ENCODE data around the gene PLCB3. TPM values are rescaled to one million over a fixed set of nuclear protein-coding genes. Genes with fewer than 3 reads are reported as not detected.
"Not testable (repeated sequence)": the region's sequence is repeated elsewhere in the genome, so short reads cannot be mapped to it uniquely, and the experiment has no call there.

PLCB3 gene
- total RNA-seq, 1 donor, result 25.3 TPM

DNA sequence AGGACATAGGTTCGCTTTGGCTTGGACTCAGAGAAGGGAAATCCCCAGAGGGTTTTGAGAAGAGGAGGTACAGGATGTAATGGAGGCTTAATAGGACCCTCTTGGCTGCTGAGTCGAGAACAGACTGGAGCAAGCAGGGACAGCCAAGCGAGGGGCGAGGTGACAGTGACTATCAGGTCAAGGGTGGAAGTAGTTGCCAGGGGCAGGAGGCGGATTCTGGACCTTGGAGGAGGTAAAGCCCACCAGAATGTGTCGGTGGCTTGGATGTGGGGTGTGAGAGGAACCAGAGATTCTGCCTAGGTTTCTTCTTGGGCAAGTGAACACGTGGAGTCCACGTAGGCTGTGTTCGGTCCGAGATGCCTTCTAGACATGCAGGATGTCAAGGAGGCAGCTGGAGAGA is 61.6 kb downstream of the PLCB3 start:
- no peak overlapping the region for H3K4me2 ChIP-seq (ENCODE audit: insufficient read depth, low read length)
- H3K79me2 ChIP-seq (ENCODE audit: insufficient read depth, low read length), result peaks cover 22% of the 10 kb centered on the region
- H2AFZ ChIP-seq (ENCODE audit: low read length), result no peak overlapping the region
- TF ChIP-seq CTCF (IDR thresholded peaks at IDR 0.05; ENCODE audit: extremely low read depth, low read depth, low read length), result no peak
- peaks cover 5% of the 10 kb centered on the region for H3K4me1 ChIP-seq (ENCODE audit: insufficient read depth, low read length)
- peaks cover 13% of the 10 kb centered on the region for H3K36me3 ChIP-seq (ENCODE audit: insufficient read depth, low read length)
- no peaks in the 10 kb centered on the region for H4K20me1 ChIP-seq (ENCODE audit: insufficient read depth, low read length)
- H3K4me3 ChIP-seq (ENCODE audit: insufficient read depth, low read length), result no peak overlapping the region
- H3K27me3 ChIP-seq (ENCODE audit: insufficient read depth, low read length), result no peaks in the 10 kb centered on the region
- H3K27ac ChIP-seq (ENCODE audit: low read depth, low read length), result no peak overlapping the region
- no peak for DNase-seq (ENCODE audit: insufficient read length, low spot score, missing footprints)
- no peaks in the 10 kb centered on the region for H3K9me3 ChIP-seq (ENCODE audit: low read depth, low read length)

GRCh38 chr11:64313491-64314145 is 62.3 kb downstream of the PLCB3 start:
- H3K4me2 ChIP-seq (ENCODE audit: insufficient read depth, low read length), result no peak overlapping the region
- H4K20me1 ChIP-seq (ENCODE audit: insufficient read depth, low read length), result no peaks in the 10 kb centered on the region
- no peaks in the 10 kb centered on the region for H3K9me3 ChIP-seq (ENCODE audit: low read depth, low read length)
- peaks cover 27% of the 10 kb centered on the region for H3K79me2 ChIP-seq (ENCODE audit: insufficient read depth, low read length)
- DNase-seq (ENCODE audit: insufficient read length, low spot score, missing footprints), result peak; percentile 22
- H3K4me1 ChIP-seq (ENCODE audit: insufficient read depth, low read length), result peaks cover 5% of the 10 kb centered on the region
- no peak overlapping the region for H3K27ac ChIP-seq (ENCODE audit: low read depth, low read length)
- H3K36me3 ChIP-seq (ENCODE audit: insufficient read depth, low read length), result peaks cover 13% of the 10 kb centered on the region
- no peaks in the 10 kb centered on the region for H3K27me3 ChIP-seq (ENCODE audit: insufficient read depth, low read length)
- no peak overlapping the region for H2AFZ ChIP-seq (ENCODE audit: low read length)
- TF ChIP-seq CTCF (IDR thresholded peaks at IDR 0.05; ENCODE audit: extremely low read depth, low read depth, low read length), result no peak
- no peak overlapping the region for H3K4me3 ChIP-seq (ENCODE audit: insufficient read depth, low read length)

DNA sequence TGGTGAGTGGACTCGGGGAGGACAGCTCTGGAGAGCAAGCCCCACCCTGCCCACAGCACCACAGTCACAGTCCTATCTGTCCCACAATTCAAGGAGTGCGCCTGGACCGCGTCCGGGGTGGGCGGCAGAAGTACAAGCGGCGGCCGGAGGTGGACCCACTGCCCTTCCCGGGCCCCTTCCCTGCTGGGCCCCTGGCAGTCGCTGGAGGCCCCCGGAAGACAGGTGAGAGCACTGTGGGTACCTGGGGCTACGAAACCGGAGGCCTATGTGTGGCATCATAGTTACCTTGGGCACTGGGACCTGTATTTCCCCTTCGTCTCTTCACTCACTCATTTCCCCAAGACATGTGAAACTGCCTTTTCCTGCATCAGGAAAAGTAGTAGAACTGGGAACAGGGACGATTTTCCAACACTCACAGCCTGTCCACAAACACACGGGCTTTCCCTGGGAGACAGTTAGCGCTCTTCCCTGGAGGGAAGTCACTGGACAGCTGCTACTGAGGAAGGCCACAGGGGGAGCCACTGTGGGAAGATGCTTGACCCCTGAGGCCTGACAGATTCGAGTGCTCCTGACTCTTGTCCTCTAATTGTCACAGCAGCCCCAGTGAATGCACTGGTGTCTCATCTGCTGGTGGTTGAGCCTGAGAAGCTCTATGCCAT is 62.9 kb downstream of the PLCB3 start:
- peak; percentile 36 for TF ChIP-seq CTCF (IDR thresholded peaks at IDR 0.05; ENCODE audit: extremely low read depth, low read depth, low read length)
- no peak overlapping the region for H3K4me2 ChIP-seq (ENCODE audit: insufficient read depth, low read length)
- no peaks in the 10 kb centered on the region for H3K9me3 ChIP-seq (ENCODE audit: low read depth, low read length)
- H3K4me1 ChIP-seq (ENCODE audit: insufficient read depth, low read length), result peaks cover 10% of the 10 kb centered on the region
- H4K20me1 ChIP-seq (ENCODE audit: insufficient read depth, low read length), result no peaks in the 10 kb centered on the region
- H3K36me3 ChIP-seq (ENCODE audit: insufficient read depth, low read length), result peaks cover 13% of the 10 kb centered on the region
- H3K27ac ChIP-seq (ENCODE audit: low read depth, low read length), result no peak overlapping the region
- H2AFZ ChIP-seq (ENCODE audit: low read length), result no peak overlapping the region
- H3K4me3 ChIP-seq (ENCODE audit: insufficient read depth, low read length), result no peak overlapping the region
- no peaks in the 10 kb centered on the region for H3K27me3 ChIP-seq (ENCODE audit: insufficient read depth, low read length)
- DNase-seq (ENCODE audit: insufficient read length, low spot score, missing footprints), result peak; percentile 72
- H3K79me2 ChIP-seq (ENCODE audit: insufficient read depth, low read length), result peaks cover 33% of the 10 kb centered on the region

DNA sequence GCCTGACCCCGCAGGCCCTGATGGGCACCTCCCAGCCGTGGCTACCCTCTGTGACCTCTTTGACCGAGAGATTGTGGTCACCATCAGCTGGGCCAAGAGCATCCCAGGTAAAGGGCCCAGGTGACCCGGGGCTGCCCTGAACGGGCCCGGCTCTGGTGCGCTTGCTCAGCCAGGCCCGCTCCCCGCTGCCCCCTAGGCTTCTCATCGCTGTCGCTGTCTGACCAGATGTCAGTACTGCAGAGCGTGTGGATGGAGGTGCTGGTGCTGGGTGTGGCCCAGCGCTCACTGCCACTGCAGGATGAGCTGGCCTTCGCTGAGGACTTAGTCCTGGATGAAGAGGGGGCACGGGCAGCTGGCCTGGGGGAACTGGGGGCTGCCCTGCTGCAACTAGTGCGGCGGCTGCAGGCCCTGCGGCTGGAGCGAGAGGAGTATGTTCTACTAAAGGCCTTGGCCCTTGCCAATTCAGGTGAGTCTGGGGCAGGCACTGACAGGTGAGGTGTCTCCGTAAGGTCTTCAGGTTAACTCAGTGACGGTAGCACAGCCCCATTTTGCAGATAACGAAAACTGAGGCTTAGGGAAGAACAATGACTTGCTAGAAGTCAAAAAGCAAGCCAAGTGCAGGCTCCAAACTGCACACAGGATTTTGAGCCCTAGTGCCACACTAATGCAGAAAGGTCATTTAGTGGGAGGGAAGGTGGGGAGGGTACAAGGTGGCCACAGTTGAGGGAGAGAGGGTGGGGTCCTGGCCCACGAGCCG is 63.7 kb downstream of the PLCB3 start:
- H2AFZ ChIP-seq (ENCODE audit: low read length), result no peak overlapping the region
- peaks cover 34% of the 10 kb centered on the region for H3K79me2 ChIP-seq (ENCODE audit: insufficient read depth, low read length)
- H3K4me3 ChIP-seq (ENCODE audit: insufficient read depth, low read length), result no peak overlapping the region
- no peak for TF ChIP-seq CTCF (IDR thresholded peaks at IDR 0.05; ENCODE audit: extremely low read depth, low read depth, low read length)
- H3K27me3 ChIP-seq (ENCODE audit: insufficient read depth, low read length), result no peaks in the 10 kb centered on the region
- peak; percentile 22 for DNase-seq (ENCODE audit: insufficient read length, low spot score, missing footprints)
- H4K20me1 ChIP-seq (ENCODE audit: insufficient read depth, low read length), result no peaks in the 10 kb centered on the region
- H3K36me3 ChIP-seq (ENCODE audit: insufficient read depth, low read length), result peaks cover 13% of the 10 kb centered on the region
- H3K9me3 ChIP-seq (ENCODE audit: low read depth, low read length), result no peaks in the 10 kb centered on the region
- peaks cover 11% of the 10 kb centered on the region for H3K4me1 ChIP-seq (ENCODE audit: insufficient read depth, low read length)
- H3K4me2 ChIP-seq (ENCODE audit: insufficient read depth, low read length), result no peak overlapping the region
- no peak overlapping the region for H3K27ac ChIP-seq (ENCODE audit: low read depth, low read length)

- Histone ChIP-seq H3K79me2 (ENCODE audit: insufficient read depth, low read length) (peaks cover 35% of the 10 kb centered on the region), H3K36me3 (ENCODE audit: insufficient read depth, low read length) (peaks cover 13% of the 10 kb centered on the region), H3K4me2 (ENCODE audit: insufficient read depth, low read length) (peak overlapping the region; percentile 92), H3K4me1 (ENCODE audit: insufficient read depth, low read length) (peaks cover 11% of the 10 kb centered on the region)
- H3K27ac ChIP-seq (ENCODE audit: low read depth, low read length); H4K20me1 ChIP-seq (ENCODE audit: insufficient read depth, low read length); H2AFZ ChIP-seq (ENCODE audit: low read length); H3K27me3 ChIP-seq (ENCODE audit: insufficient read depth, low read length); H3K4me3 ChIP-seq (ENCODE audit: insufficient read depth, low read length); H3K9me3 ChIP-seq (ENCODE audit: low read depth, low read length): not testable (repeated sequence)
- DNase-seq (ENCODE audit: insufficient read length, low spot score, missing footprints), result peak; percentile 23
Observed at GRCh38 chr11:64315667-64316526, 64.6 kb downstream of the PLCB3 start.
